Measurements from ENCODE around the gene EPB41L4B. TPM values are rescaled to one million over a fixed set of nuclear protein-coding genes. Genes with fewer than 3 reads are reported as not detected.

EPB41L4B gene
- total and polyA plus RNA-seq, 2 of the 13 experiments (the other 11 are each of a cell fraction or from before 2014, with no cell fraction given), result 17.6 to 22.1 TPM

DNA sequence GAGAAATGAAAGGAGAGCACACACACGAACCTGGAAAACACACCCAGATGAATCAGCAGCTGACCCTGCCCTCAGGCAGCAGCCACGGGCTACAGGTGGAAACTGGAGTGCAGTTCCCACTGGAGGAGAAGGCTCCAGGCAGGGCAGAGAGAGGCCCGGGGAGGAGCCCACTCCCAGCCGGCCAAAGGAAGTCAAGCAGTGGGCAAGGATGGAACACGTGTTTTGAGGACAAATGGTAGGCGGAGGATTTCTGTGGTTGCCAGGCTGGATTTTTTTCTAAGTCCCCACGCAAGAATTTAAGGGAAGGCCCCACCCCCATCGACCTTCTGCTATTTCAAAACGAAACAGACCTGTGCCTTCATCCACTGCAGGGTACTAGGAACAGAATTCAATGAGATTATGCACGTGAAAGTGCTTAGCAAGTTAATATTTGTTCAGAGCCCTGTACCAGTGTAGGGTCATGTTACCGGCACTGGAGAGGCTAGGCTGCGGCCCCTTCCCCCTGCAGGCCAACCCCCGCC lies 6.8 kb downstream of the EPB41L4B start (continued):
- TF ChIP-seq PATZ1 (CRISPR knock-in tag; IDR thresholded peaks at IDR 0.05), result peak; percentile 42
- 0 out of 2 replicates have a peak, but pooled peaks have one; percentile 31 for TF ChIP-seq SRY (CRISPR knock-in tag; IDR thresholded peaks at IDR 0.05)
- peak; percentile 64; the same call in 1 of the 2 replicates for TF ChIP-seq BHLHE40 (IDR thresholded peaks at IDR 0.05; ENCODE audit: low read length)
- TF ChIP-seq MED1 (CRISPR knock-in tag; IDR thresholded peaks at IDR 0.05), result 0 out of 2 replicates have a peak, but pooled peaks have one; percentile 27
- no peak for TF ChIP-seq ZNF746 (CRISPR knock-in tag; IDR thresholded peaks at IDR 0.05)
- TF ChIP-seq AKNA (CRISPR knock-in tag; IDR thresholded peaks at IDR 0.05; ENCODE audit: borderline replicate concordance), result no peak
- no peak for TF ChIP-seq HMG20A (CRISPR knock-in tag; IDR thresholded peaks at IDR 0.05; ENCODE audit: borderline replicate concordance)
- TF ChIP-seq RXRB (CRISPR knock-in tag; IDR thresholded peaks at IDR 0.05; ENCODE audit: borderline replicate concordance), result peak; percentile 46; the same call in 1 of the 2 replicates
- peak; percentile 53; the same call in 1 of the 2 replicates for TF ChIP-seq SIX1 (CRISPR knock-in tag; IDR thresholded peaks at IDR 0.05; ENCODE audit: borderline replicate concordance)
- 0 out of 2 replicates have a peak, but pooled peaks have one; percentile 8 for TF ChIP-seq CCDC6 (CRISPR knock-in tag; IDR thresholded peaks at IDR 0.05)
- TF ChIP-seq, protein P1, sequence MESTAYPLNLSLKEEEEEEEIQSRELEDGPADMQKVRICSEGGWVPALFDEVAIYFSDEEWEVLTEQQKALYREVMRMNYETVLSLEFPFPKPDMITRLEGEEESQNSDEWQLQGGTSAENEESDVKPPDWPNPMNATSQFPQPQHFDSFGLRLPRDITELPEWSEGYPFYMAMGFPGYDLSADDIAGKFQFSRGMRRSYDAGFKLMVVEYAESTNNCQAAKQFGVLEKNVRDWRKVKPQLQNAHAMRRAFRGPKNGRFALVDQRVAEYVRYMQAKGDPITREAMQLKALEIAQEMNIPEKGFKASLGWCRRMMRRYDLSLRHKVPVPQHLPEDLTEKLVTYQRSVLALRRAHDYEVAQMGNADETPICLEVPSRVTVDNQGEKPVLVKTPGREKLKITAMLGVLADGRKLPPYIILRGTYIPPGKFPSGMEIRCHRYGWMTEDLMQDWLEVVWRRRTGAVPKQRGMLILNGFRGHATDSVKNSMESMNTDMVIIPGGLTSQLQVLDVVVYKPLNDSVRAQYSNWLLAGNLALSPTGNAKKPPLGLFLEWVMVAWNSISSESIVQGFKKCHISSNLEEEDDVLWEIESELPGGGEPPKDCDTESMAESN (CRISPR knock-in tag; conservative IDR thresholded peaks at IDR 0.05), result peak; percentile 92; the same call in 1 of the 2 replicates
- no peak for TF ChIP-seq TCF7L2 (IDR thresholded peaks at IDR 0.05; ENCODE audit: low read depth, low read length)
- TF ChIP-seq, protein P2, sequence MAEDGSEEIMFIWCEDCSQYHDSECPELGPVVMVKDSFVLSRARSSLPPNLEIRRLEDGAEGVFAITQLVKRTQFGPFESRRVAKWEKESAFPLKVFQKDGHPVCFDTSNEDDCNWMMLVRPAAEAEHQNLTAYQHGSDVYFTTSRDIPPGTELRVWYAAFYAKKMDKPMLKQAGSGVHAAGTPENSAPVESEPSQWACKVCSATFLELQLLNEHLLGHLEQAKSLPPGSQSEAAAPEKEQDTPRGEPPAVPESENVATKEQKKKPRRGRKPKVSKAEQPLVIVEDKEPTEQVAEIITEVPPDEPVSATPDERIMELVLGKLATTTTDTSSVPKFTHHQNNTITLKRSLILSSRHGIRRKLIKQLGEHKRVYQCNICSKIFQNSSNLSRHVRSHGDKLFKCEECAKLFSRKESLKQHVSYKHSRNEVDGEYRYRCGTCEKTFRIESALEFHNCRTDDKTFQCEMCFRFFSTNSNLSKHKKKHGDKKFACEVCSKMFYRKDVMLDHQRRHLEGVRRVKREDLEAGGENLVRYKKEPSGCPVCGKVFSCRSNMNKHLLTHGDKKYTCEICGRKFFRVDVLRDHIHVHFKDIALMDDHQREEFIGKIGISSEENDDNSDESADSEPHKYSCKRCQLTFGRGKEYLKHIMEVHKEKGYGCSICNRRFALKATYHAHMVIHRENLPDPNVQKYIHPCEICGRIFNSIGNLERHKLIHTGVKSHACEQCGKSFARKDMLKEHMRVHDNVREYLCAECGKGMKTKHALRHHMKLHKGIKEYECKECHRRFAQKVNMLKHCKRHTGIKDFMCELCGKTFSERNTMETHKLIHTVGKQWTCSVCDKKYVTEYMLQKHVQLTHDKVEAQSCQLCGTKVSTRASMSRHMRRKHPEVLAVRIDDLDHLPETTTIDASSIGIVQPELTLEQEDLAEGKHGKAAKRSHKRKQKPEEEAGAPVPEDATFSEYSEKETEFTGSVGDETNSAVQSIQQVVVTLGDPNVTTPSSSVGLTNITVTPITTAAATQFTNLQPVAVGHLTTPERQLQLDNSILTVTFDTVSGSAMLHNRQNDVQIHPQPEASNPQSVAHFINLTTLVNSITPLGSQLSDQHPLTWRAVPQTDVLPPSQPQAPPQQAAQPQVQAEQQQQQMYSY (CRISPR knock-in tag; IDR thresholded peaks at IDR 0.05), result peak; percentile 40; the same call in 1 of the 2 replicates

Measured in HepG2 (cell line).